Mononuclear cell (primary cell): ENCODE measurements around the gene ZNF417. TPM values are rescaled to one million over a fixed set of nuclear protein-coding genes. Genes with fewer than 3 reads are reported as not detected.

Experiments
- total RNA-seq: library from RNA; depleted of rRNA; stranded (reverse); fragments of >200 nt; gene quantifications from one replicate; pipeline ENCODE4 v1.2.3, GENCODE V29; 2012

ZNF417 gene
- total RNA-seq, 1 donor: 23.2 TPM

Other genes starting within 250 kb of the ZNF417 start
- gene ZSCAN4, start 247.7 kb downstream of the ZNF417 start, total RNA-seq: not detected
- 32.7 TPM for gene ZNF551, start 234.6 kb downstream of the ZNF417 start, total RNA-seq
- 5.5 TPM for gene ZNF154, start 207.4 kb downstream of the ZNF417 start, total RNA-seq
- 10.3 TPM for gene ZNF671, start 189.0 kb downstream of the ZNF417 start, total RNA-seq
- gene ZNF776, start 169.8 kb downstream of the ZNF417 start, total RNA-seq: 36.6 TPM
- gene ZNF586, start 146.9 kb downstream of the ZNF417 start, total RNA-seq: 56.8 TPM
- 13.3 TPM for gene ZNF552, start 101.7 kb downstream of the ZNF417 start, total RNA-seq
- 25.5 TPM for gene ZNF587B, start 86.3 kb downstream of the ZNF417 start, total RNA-seq
- 34.0 TPM for gene ZNF587, start 66.7 kb downstream of the ZNF417 start, total RNA-seq
- gene ZNF814, start 27.6 kb downstream of the ZNF417 start, total RNA-seq: 25.6 TPM
- 2.7 TPM for gene ZNF418, start 18.8 kb upstream of the ZNF417 start, total RNA-seq
- 17.3 TPM for gene ZNF256, start 31.1 kb upstream of the ZNF417 start, total RNA-seq
- gene C19orf18, start 57.9 kb upstream of the ZNF417 start, total RNA-seq: 0.21 TPM
- 8.2 TPM for gene ZNF606, start 86.2 kb upstream of the ZNF417 start, total RNA-seq
- gene ZSCAN1, start 117.4 kb upstream of the ZNF417 start, total RNA-seq: not detected
- 0.84 TPM for gene ZNF135, start 142.7 kb upstream of the ZNF417 start, total RNA-seq
- gene ZSCAN18, start 181.6 kb upstream of the ZNF417 start, total RNA-seq: 27.3 TPM
- gene ZNF329, start 234.2 kb upstream of the ZNF417 start, total RNA-seq: 23.8 TPM